ENCODE data around the gene MYLK. TPM values are rescaled to one million over a fixed set of nuclear protein-coding genes. Genes with fewer than 3 reads are reported as not detected.

The MYLK gene
- total and polyA plus RNA-seq, 4 donors = 17.1 to 158 (median 41.9) TPM

DNA sequence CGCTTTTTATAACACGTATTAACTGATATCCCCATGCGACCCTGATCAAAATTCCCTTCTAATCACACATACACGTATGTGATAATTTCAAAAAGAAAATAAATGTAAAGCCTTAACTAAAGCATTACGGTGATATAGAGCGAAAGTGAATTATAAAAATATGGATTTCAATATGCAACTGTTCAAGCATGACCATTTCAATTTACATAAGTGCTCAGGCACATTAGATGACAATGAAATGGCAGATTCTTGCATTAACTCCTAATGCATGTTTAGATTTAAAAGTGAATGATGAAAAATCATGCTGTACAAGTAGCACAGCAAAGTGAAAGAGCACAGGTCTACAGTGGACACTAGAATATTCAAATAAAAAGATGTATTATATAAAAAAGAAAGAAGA is 140.1 kb downstream of the MYLK start:
- WGBS = 94% methylated on average over 6 of the region's 6 CpGs
- no peak overlapping the region for H3K27ac ChIP-seq (ENCODE audit: low read depth in 1 of 2, low read length in 2 of 2)
- no peak overlapping the region for H3K9ac ChIP-seq (ENCODE audit: low read depth in 1 of 2, low read length in 2 of 2)
- no peak for DNase-seq (ENCODE audit: low spot score)
- H3K9me3 ChIP-seq (ENCODE audit: control insufficient read depth in 4 of 4, low read length in 3 of 4) = no peaks in the 10 kb centered on the region
- peaks cover 0 to 34% (median 16%) of the 10 kb centered on the region in 4 donors for H3K4me1 ChIP-seq (ENCODE audit: control insufficient read depth in 4 of 4, insufficient read depth in 4 of 4, low read length in 3 of 4)
- TF ChIP-seq HNF4G (IDR thresholded peaks at IDR 0.05) = no peak
- TF ChIP-seq, protein P1, sequence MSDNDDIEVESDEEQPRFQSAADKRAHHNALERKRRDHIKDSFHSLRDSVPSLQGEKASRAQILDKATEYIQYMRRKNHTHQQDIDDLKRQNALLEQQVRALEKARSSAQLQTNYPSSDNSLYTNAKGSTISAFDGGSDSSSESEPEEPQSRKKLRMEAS (IDR thresholded peaks at IDR 0.05) = no peak
- TF ChIP-seq, protein P2, sequence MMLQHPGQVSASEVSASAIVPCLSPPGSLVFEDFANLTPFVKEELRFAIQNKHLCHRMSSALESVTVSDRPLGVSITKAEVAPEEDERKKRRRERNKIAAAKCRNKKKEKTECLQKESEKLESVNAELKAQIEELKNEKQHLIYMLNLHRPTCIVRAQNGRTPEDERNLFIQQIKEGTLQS (IDR thresholded peaks at IDR 0.05) = no peak
- TF ChIP-seq FOXA2 (IDR thresholded peaks at IDR 0.05) = no peak
- TF ChIP-seq RXRA (IDR thresholded peaks at IDR 0.05) = no peak
- TF ChIP-seq RAD21 (IDR thresholded peaks at IDR 0.05) = no peak
- no peak for TF ChIP-seq GABPA (IDR thresholded peaks at IDR 0.05 in 1 of 2, conservative IDR thresholded peaks at IDR 0.05 in 1 of 2)
- TF ChIP-seq, protein P3, sequence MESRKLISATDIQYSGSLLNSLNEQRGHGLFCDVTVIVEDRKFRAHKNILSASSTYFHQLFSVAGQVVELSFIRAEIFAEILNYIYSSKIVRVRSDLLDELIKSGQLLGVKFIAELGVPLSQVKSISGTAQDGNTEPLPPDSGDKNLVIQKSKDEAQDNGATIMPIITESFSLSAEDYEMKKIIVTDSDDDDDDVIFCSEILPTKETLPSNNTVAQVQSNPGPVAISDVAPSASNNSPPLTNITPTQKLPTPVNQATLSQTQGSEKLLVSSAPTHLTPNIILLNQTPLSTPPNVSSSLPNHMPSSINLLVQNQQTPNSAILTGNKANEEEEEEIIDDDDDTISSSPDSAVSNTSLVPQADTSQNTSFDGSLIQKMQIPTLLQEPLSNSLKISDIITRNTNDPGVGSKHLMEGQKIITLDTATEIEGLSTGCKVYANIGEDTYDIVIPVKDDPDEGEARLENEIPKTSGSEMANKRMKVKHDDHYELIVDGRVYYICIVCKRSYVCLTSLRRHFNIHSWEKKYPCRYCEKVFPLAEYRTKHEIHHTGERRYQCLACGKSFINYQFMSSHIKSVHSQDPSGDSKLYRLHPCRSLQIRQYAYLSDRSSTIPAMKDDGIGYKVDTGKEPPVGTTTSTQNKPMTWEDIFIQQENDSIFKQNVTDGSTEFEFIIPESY (IDR thresholded peaks at IDR 0.05) = no peak
- TF ChIP-seq, protein P4, sequence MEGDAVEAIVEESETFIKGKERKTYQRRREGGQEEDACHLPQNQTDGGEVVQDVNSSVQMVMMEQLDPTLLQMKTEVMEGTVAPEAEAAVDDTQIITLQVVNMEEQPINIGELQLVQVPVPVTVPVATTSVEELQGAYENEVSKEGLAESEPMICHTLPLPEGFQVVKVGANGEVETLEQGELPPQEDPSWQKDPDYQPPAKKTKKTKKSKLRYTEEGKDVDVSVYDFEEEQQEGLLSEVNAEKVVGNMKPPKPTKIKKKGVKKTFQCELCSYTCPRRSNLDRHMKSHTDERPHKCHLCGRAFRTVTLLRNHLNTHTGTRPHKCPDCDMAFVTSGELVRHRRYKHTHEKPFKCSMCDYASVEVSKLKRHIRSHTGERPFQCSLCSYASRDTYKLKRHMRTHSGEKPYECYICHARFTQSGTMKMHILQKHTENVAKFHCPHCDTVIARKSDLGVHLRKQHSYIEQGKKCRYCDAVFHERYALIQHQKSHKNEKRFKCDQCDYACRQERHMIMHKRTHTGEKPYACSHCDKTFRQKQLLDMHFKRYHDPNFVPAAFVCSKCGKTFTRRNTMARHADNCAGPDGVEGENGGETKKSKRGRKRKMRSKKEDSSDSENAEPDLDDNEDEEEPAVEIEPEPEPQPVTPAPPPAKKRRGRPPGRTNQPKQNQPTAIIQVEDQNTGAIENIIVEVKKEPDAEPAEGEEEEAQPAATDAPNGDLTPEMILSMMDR (IDR thresholded peaks at IDR 0.05; ENCODE audit: low read depth, low read length, missing input control) = no peak
- TF ChIP-seq SP1 (IDR thresholded peaks at IDR 0.05) = no peak
- TF ChIP-seq, protein P5, sequence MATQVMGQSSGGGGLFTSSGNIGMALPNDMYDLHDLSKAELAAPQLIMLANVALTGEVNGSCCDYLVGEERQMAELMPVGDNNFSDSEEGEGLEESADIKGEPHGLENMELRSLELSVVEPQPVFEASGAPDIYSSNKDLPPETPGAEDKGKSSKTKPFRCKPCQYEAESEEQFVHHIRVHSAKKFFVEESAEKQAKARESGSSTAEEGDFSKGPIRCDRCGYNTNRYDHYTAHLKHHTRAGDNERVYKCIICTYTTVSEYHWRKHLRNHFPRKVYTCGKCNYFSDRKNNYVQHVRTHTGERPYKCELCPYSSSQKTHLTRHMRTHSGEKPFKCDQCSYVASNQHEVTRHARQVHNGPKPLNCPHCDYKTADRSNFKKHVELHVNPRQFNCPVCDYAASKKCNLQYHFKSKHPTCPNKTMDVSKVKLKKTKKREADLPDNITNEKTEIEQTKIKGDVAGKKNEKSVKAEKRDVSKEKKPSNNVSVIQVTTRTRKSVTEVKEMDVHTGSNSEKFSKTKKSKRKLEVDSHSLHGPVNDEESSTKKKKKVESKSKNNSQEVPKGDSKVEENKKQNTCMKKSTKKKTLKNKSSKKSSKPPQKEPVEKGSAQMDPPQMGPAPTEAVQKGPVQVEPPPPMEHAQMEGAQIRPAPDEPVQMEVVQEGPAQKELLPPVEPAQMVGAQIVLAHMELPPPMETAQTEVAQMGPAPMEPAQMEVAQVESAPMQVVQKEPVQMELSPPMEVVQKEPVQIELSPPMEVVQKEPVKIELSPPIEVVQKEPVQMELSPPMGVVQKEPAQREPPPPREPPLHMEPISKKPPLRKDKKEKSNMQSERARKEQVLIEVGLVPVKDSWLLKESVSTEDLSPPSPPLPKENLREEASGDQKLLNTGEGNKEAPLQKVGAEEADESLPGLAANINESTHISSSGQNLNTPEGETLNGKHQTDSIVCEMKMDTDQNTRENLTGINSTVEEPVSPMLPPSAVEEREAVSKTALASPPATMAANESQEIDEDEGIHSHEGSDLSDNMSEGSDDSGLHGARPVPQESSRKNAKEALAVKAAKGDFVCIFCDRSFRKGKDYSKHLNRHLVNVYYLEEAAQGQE (IDR thresholded peaks at IDR 0.05) = no peak
- TF ChIP-seq TAF1 (conservative IDR thresholded peaks at IDR 0.05) = no peak
- TF ChIP-seq JUND (IDR thresholded peaks at IDR 0.05) = no peak
- no peak for TF ChIP-seq EGR1 (IDR thresholded peaks at IDR 0.05; ENCODE audit: low read depth in 2 of 2)
- no peak for TF ChIP-seq YY1 (IDR thresholded peaks at IDR 0.05)
- TF ChIP-seq NR2F2 (IDR thresholded peaks at IDR 0.05) = no peak
- peaks cover 0 to 5% (median 1%) of the 10 kb centered on the region in 4 donors for H3K36me3 ChIP-seq (ENCODE audit: control insufficient read depth in 4 of 4, insufficient read depth in 3 of 4, low read depth in 1 of 4, low read length in 3 of 4)
- H3K4me3 ChIP-seq (ENCODE audit: low read depth in 1 of 3, low read length in 3 of 3) = no peak overlapping the region
- H3K27me3 ChIP-seq (ENCODE audit: control insufficient read depth in 4 of 4, insufficient read depth in 4 of 4, low read length in 3 of 4) = no peaks in the 10 kb centered on the region

DNA sequence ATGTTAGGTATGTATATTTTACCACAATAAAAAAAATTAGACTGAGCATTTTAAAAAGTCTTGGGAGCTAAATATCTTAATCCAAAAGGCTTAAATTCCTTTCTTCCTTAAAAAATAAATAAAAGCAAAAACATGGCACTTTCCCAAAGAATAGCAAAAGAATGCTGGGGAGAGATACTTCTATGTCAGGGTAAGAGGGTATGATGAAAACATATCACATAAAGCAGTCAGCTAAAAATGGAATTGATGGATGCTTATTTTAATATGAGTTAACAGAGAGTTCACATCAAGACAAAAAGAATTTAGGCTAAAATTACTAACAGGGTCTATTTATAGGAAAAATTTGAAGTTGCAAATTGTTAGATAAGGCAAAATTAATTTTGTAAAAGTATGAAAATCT is 141.0 kb downstream of the MYLK start:
- TF ChIP-seq HNF4A (conservative IDR thresholded peaks at IDR 0.05) = no peak
- no peak for TF ChIP-seq FOXA1 (IDR thresholded peaks at IDR 0.05)
- TF ChIP-seq GABPA (IDR thresholded peaks at IDR 0.05 in 1 of 2, conservative IDR thresholded peaks at IDR 0.05 in 1 of 2) = no peak
- TF ChIP-seq JUND (IDR thresholded peaks at IDR 0.05) = no peak
- no peak for TF ChIP-seq TAF1 (conservative IDR thresholded peaks at IDR 0.05)
- no peak for TF ChIP-seq YY1 (IDR thresholded peaks at IDR 0.05)
- Histone ChIP-seq H3K27me3 (ENCODE audit: control insufficient read depth in 4 of 4, insufficient read depth in 4 of 4, low read length in 3 of 4) (no peaks in the 10 kb centered on the region), H3K9me3 (ENCODE audit: control insufficient read depth in 4 of 4, low read length in 3 of 4) (no peaks in the 10 kb centered on the region), H3K36me3 (ENCODE audit: control insufficient read depth in 4 of 4, insufficient read depth in 3 of 4, low read depth in 1 of 4, low read length in 3 of 4) (peaks cover 0 to 5% (median 2%) of the 10 kb centered on the region in 4 donors), H3K9ac (ENCODE audit: low read depth in 1 of 2, low read length in 2 of 2) (no peak overlapping the region), H3K4me3 (ENCODE audit: low read depth in 1 of 3, low read length in 3 of 3) (no peak overlapping the region), H3K4me1 (ENCODE audit: control insufficient read depth in 4 of 4, insufficient read depth in 4 of 4, low read length in 3 of 4) (peaks cover 0 to 34% (median 16%) of the 10 kb centered on the region in 4 donors), H3K27ac (ENCODE audit: low read depth in 1 of 2, low read length in 2 of 2) (no peak overlapping the region)
- DNase-seq (ENCODE audit: low spot score) = no peak

Measured in liver (tissue), 9 donors.